Measurements from ENCODE around the gene LAMA3. TPM values are rescaled to one million over a fixed set of nuclear protein-coding genes. Genes with fewer than 3 reads are reported as not detected.
A peak's percentile ranks its signal among the peaks of the same experiment; 100 is the strongest.

LAMA3 gene
- total and polyA plus RNA-seq, 2 donors (not counting 1 experiment from before 2014, with no cell fraction given) = 0.75 to 13.2 TPM

GRCh38 chr18:23890589-23890988, 201.3 kb downstream of the LAMA3 start:
- TF ChIP-seq CTCF (conservative IDR thresholded peaks at IDR 0.05 in 1 of 2, IDR thresholded peaks at IDR 0.05 in 1 of 2; ENCODE audit: low read depth in 1 of 2, low read length in 2 of 2) (no peak), EZH2 (IDR thresholded peaks at IDR 0.05; ENCODE audit: low read length, missing control alignments) (no peak)
- Histone ChIP-seq H3K9me3 (ENCODE audit: control insufficient read depth, insufficient read depth, low read depth, low read length) (no peaks in the 10 kb centered on the region), H3K4me3 (replicated peaks in 1 of 4; ENCODE audit: control extremely low read depth in 1 of 4, insufficient read depth in 1 of 4, low read depth in 3 of 4, low read length in 4 of 4) (no peak overlapping the region), H3K79me2 (ENCODE audit: control insufficient read depth, insufficient read depth, low read length) (no peaks in the 10 kb centered on the region), H3K4me1 (ENCODE audit: control insufficient read depth, extremely low read depth, insufficient read depth, low read length) (no peaks in the 10 kb centered on the region), H4K20me1 (ENCODE audit: control insufficient read depth, extremely low read depth, insufficient read depth, low read length) (no peaks in the 10 kb centered on the region), H3K4me2 (ENCODE audit: extremely low read depth, insufficient read depth, low read length) (no peak overlapping the region), H3K27ac (ENCODE audit: insufficient read depth, low read length) (no peak overlapping the region), H3K9ac (ENCODE audit: insufficient read depth, low read length) (no peak overlapping the region), H3K36me3 (ENCODE audit: control insufficient read depth, insufficient read depth, low read length) (no peaks in the 10 kb centered on the region), H2AFZ (ENCODE audit: low read length) (no peak overlapping the region), H3K27me3 (ENCODE audit: control insufficient read depth, insufficient read depth, low read length) (no peaks in the 10 kb centered on the region)
- peak; percentile 27 to 78 for DNase-seq (ENCODE audit: low read depth in 2 of 2)

GRCh38 chr18:23893653-23894052, 204.4 kb downstream of the LAMA3 start:
- Histone ChIP-seq H3K27ac (ENCODE audit: insufficient read depth, low read length) (no peak overlapping the region), H3K4me3 (replicated peaks in 1 of 4; ENCODE audit: control extremely low read depth in 1 of 4, insufficient read depth in 1 of 4, low read depth in 3 of 4, low read length in 4 of 4) (no peak overlapping the region), H3K36me3 (ENCODE audit: control insufficient read depth, insufficient read depth, low read length) (no peaks in the 10 kb centered on the region), H3K4me1 (ENCODE audit: control insufficient read depth, extremely low read depth, insufficient read depth, low read length) (no peaks in the 10 kb centered on the region), H3K4me2 (ENCODE audit: extremely low read depth, insufficient read depth, low read length) (no peak overlapping the region), H2AFZ (ENCODE audit: low read length) (no peak overlapping the region), H3K9me3 (ENCODE audit: control insufficient read depth, insufficient read depth, low read depth, low read length) (no peaks in the 10 kb centered on the region), H3K9ac (ENCODE audit: insufficient read depth, low read length) (no peak overlapping the region), H3K79me2 (ENCODE audit: control insufficient read depth, insufficient read depth, low read length) (no peaks in the 10 kb centered on the region), H4K20me1 (ENCODE audit: control insufficient read depth, extremely low read depth, insufficient read depth, low read length) (no peaks in the 10 kb centered on the region), H3K27me3 (ENCODE audit: control insufficient read depth, insufficient read depth, low read length) (no peaks in the 10 kb centered on the region)
- no peak for TF ChIP-seq CTCF (conservative IDR thresholded peaks at IDR 0.05 in 1 of 2, IDR thresholded peaks at IDR 0.05 in 1 of 2; ENCODE audit: low read depth in 1 of 2, low read length in 2 of 2)
- TF ChIP-seq EZH2 (IDR thresholded peaks at IDR 0.05; ENCODE audit: low read length, missing control alignments) = no peak
- DNase-seq (ENCODE audit: low read depth in 2 of 2) = no peak

GRCh38 chr18:23894661-23895175, 205.5 kb downstream of the LAMA3 start:
- H3K4me3 ChIP-seq (replicated peaks in 1 of 4; ENCODE audit: control extremely low read depth in 1 of 4, insufficient read depth in 1 of 4, low read depth in 3 of 4, low read length in 4 of 4) = no peak overlapping the region
- H2AFZ ChIP-seq (ENCODE audit: low read length) = no peak overlapping the region
- no peak overlapping the region for H3K4me2 ChIP-seq (ENCODE audit: extremely low read depth, insufficient read depth, low read length)
- TF ChIP-seq CTCF (conservative IDR thresholded peaks at IDR 0.05 in 1 of 2, IDR thresholded peaks at IDR 0.05 in 1 of 2; ENCODE audit: low read depth in 1 of 2, low read length in 2 of 2) (no peak), EZH2 (IDR thresholded peaks at IDR 0.05; ENCODE audit: low read length, missing control alignments) (no peak)
- H3K9me3 ChIP-seq (ENCODE audit: control insufficient read depth, insufficient read depth, low read depth, low read length) = no peaks in the 10 kb centered on the region
- no peaks in the 10 kb centered on the region for H3K36me3 ChIP-seq (ENCODE audit: control insufficient read depth, insufficient read depth, low read length)
- H3K27me3 ChIP-seq (ENCODE audit: control insufficient read depth, insufficient read depth, low read length) = no peaks in the 10 kb centered on the region
- no peaks in the 10 kb centered on the region for H3K4me1 ChIP-seq (ENCODE audit: control insufficient read depth, extremely low read depth, insufficient read depth, low read length)
- H4K20me1 ChIP-seq (ENCODE audit: control insufficient read depth, extremely low read depth, insufficient read depth, low read length) = no peaks in the 10 kb centered on the region
- DNase-seq (ENCODE audit: low read depth in 2 of 2) = no peak
- H3K9ac ChIP-seq (ENCODE audit: insufficient read depth, low read length) = no peak overlapping the region
- no peak overlapping the region for H3K27ac ChIP-seq (ENCODE audit: insufficient read depth, low read length)
- H3K79me2 ChIP-seq (ENCODE audit: control insufficient read depth, insufficient read depth, low read length) = no peaks in the 10 kb centered on the region
